Cerebellar cortex (tissue), 1 donor: Measurements from ENCODE around the gene IYD.
"Not testable (repeated sequence)": the region's sequence is repeated elsewhere in the genome, so short reads cannot be mapped to it uniquely, and the experiment has no call there.

Source experiments
- DNase-seq: peaks from one replicate; pipeline ENCODE4 v3.0.0-alpha.2; 2015; ENCODE audit warnings: low spot score

Gene IYD

DNA sequence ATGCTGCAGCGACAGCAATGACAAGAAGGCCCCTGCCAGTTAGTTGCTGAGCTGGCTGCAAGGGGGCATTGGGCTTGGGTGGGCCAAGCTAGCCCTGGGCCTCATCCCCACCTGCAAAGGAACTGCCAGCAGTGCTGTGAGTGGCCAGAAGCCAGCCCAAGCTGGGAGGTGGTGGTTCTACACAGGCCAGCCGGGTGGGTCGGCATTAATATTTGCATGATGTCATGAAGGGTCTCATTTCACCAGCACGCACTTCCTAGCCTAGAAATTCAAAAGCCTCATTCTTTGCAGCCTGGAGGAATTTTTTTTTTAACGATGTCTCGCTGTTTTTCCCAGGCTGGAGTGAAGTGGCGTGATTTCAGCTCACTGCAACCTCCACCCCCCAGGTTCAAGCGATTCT, 62.0 kb downstream of the IYD start:
- DNase-seq = no peak

DNA sequence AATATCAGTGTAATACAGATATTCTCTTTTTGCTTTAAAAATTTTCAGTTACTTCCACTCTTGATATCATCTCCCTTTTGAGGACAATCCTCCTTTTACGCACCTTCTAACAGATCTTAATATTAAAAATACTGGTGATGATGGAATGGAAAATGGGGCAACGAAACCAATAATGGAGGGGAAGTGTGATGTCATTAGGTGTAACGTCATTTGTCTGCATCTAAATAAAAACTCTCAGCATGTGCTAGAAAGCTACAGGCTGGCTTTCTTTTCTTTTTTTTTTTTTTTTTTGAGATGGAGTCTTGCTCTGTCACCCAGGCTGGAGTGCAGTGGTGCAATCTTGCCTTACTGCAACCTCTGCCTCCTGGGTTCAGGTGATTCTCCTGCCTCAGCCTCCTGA, 66.5 kb downstream of the IYD start:
- DNase-seq = no peak

DNA sequence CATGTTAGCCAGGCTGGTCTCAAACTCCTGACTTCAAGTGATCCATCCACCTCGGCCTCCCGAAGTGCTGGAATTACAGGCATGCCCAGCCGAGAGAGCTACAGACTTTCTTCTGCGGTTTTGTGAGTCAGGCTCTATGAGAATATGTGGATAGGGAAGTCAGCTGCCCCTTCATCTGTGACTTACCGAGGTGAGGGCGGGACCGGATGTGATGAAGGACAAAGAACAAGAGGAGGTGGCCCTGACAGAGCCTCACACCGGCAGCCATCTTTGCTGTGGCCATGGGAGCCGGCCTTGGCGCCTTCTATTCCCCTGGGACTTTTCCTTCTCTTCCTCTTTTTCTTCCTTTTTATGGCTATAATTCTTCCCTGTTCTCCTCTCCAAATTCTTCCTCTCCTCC, 67.0 kb downstream of the IYD start:
- no peak for DNase-seq

DNA sequence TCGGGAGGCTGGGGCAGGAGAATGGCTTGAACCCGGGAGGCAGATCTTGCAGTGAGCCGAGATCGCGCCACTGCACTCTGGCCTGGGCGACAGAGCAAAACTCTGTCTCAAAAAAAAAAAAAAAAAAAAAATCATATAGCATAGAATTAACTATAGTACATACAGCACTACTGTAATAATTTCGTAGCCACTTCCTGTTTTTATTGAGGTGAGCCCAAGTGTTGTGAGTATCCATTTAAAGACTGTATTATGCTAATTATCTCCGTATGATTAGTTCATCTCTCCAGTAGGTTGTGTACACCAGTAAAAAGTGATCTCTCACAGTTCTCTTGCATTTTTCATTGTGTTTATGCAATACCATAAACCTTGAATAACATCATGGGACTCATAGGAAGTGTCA, 70.6 kb downstream of the IYD start:
- no peak for DNase-seq

DNA sequence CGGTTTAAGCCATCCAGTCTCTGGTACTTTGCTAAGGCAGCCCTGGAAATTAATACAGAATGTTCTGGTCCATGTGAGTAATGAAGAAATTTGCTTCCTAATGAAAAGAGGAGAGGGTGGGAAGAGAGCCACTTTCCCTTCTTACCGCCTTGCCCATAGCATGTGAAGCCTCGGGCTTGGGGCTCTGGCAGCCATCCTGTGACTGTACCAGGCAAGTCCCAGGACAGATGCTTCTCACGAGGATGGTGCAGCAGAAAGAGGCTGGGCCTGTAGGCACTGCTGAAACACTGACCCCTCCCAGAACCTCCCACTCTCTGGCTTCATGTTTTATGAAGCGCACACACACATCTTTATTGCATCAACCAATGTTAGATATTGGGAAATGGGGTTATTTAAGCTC, 74.8 kb downstream of the IYD start:
- DNase-seq = no peak

DNA sequence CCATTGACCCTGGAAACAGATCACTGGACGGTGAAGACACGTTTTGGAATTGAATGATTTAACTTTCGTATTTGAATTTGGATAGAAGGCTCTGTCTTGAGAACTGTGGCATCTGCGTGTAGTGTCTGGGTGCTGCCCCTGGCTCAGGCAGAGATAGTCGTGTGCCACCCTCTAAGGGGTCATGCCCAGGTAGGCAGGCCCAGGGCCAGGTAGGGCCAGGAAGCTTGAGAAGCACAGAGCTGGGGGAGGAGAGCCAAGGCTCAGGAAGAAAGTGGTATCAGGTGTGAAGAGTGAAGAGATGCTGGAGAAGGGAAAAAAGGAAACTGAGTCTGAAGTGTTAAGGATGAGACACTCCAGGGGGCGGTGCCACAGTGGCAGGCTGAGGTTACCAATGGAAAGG, 75.5 kb downstream of the IYD start:
- DNase-seq = no peak

DNA sequence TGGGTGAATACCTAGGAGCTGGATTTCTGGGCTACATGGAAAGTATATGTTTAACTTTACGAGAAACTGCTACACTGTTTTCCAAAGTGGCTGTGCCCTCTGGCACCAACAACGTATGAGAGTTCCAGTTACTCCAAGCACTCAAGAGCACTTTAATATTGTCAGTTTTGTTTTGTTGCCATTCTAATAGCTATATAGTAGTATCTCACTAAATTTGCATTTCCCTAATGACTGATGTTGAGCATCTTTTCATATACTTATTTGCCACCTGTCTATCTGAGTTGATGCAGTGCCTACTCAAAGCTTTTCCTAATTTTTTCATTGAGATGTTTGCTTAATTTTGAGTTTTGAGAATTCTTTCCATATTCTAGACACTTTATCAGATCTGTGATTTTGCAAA, 76.7 kb downstream of the IYD start:
- DNase-seq = no peak

DNA sequence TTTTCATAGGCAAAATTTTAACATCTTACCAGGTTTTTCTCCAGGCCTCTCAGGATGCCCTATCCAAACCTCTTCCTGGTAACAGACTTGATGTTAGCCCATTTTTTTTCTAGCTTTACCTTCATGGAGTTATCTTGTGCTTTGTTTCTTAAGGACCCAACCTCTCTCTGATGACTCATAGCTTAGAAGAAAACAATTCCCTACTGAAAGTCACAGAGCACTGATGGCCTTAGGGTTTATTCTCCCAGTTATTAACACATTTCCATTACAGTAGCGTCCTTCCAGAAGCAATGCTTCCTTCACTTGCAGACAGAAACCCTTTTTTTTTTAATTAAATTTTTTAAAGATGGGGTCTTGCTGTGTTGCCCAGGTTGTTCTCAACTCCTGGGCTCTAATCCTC, 79.4 kb downstream of the IYD start:
- DNase-seq = no peak

DNA sequence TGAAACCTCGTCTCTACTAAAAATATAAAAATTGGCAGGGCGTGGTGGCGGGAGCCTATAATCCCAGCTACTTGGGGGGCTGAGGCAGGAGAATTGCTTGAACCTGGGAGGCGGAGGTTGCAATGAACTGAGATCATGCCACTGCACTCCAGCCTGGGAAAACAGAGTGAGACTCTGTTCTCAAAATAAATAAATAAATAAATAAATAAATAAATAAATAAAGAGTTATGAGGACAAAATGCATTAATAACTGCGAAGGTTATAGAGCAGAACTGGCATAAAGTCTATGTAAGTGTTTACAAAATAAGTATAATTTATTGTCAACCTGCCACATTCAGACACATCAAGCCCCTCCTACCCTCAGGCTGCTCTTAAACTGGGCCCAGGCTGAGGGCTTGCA, 80.2 kb downstream of the IYD start:
- DNase-seq = not testable (repeated sequence)

DNA sequence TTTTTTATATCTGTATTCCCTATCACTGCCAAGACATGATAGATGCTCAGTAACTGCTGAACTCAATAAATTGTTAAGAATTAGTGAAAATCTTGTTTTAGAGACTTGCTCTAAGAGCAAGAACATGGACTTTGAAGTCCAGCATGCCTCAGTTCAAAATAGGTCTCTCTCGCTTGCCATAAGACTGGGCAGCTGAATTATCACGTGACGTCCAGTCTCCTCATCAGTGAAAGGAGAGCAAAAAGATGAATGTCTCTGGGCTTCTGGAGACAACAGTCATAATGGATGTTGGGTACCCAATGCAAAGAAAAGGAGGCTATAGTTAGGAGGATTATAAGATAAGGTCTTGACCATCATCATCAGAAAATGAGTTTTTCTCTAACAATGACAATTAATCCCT, 82.1 kb downstream of the IYD start:
- DNase-seq = no peak

DNA sequence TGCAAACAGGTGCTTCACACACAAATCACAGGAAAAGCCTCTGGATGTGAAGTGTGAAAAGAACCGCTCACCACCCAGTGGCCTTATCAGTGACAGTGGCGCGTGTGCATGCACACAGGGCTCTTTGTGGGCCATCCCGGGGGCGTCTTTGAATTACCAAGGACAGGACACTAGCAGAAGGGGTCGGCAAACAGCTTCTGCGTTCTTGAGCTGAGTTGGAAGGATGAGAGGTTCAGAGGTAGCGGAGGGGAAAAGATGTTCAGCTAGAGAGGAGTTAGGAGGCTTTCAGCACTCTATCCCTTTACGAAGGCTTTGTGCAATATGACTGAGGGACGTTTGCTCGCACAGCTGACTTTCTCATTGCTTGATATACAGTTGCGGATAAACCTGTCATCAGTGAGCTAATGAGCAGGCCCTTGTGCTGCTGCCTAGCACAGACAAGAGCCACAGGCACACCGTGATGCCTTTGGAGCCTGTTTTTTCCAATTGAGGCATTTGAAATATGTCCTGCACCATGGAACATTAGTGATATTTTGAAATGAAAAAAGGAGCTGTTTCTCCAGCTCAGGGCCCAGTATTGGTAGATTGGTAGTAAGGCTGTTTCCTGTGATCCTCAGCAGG, 83.1 kb downstream of the IYD start:
- no peak for DNase-seq

DNA sequence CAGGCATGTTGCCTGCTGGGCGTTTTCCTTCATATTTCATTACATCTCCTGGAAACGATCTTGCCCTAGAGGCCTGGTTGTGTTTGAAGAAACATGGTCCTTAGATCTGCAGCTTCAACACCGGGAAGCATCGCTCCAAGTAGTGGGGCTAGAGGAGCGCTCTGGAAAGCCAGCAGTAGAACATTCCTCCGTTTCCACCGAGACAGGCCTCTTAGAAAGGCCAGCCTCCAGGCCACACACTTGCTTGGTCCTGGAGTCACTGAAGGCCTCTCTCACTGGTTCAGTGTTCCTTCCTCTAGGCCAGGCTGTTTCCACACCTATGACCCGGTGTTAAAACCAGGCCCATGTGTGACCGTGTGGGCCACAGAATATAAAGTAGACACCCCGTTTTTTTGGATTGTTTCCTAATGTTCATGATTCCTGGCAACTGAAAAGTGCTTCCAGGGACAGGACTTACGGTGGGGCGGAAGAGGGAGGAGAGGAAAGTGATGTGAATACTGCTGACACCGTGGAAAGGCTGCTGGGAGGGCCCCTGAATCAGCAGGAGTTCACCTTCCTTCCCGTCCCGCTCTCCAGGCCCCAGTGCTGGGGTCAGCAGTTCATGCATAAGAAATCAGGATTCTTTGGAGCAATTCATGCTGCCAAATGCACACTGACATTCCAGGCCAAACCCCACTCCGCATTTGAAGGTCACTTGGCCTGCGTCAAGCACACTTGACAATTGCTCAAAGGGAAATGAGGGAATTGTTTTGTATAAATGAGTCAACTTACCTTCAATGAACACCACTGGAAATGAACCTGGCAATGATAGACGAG, 83.8 kb downstream of the IYD start:
- DNase-seq = no peak

DNA sequence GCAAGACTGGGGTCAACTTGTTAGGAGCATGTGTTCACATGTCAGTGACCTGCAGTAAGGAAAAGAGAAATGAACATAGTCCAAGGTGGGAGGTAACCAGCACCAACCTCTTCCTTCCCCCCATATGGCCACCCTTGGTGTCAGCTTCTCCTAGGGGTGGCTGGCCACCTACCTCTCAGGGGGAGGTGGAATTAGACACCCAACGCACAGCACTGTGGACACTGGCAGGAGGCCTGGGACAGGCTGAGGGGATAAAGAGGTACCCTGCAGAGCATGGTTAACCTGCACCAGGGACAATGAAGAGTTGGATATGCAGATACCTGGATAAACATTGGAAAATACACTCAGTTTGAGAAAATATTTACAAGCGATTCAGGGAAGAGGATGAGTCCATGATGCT, 84.5 kb downstream of the IYD start:
- DNase-seq = no peak
